ENCODE data around the gene CSPG4.

The CSPG4 gene

DNA sequence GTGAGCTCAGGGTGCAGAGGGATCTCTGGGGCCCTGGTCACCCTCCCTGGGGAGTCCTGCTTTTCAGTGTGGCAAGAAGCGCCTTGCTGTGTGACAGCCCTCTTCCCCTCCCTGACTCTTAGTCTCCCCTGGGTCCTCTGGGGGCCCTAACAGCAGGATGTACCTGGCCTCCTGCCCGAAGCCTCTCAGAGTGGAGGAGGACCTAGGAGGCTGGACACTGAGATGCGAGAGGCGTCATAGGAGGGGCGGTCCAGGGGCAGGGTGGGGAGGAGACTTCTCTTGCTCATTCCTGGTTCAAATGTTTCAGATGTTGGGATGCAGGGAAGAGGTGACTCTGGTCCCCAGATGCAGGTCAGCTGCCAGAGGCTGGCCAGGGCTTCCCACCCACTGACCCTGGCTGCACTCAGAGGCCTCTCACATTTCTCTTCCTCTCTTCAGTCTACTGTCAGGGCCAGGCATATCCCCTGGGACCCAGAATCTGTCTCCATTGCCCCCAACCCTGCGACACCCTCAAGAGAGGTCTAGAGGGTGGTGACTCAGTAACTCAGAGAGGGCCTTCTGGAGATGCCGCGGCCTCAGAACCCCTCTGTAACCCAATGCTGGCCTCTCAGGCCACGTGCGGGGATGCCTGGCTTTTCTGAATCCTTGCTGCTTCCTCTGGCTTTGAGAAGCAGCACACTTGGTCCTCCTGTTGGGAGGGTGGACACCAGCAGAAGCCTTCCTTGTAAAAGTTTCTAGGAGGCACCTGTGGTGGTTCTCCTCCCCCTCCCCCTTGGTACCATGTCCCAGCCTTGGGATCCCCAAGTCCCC, 39.0 kb downstream of the CSPG4 start:
- CTCF ChIA-PET, result no interaction called here
- DNase-seq, result no peak
- H3K9me3 Mint-ChIP-seq, result no peaks in the 10 kb centered on the region
- H3K36me3 Mint-ChIP-seq, result no peaks in the 10 kb centered on the region
- peaks cover 9% of the 10 kb centered on the region for H3K27me3 Mint-ChIP-seq
- H3K4me1 Mint-ChIP-seq, result no peaks in the 10 kb centered on the region
- H3K4me3 Mint-ChIP-seq, result no peak overlapping the region
- H3K27ac Mint-ChIP-seq, result no peak overlapping the region

DNA sequence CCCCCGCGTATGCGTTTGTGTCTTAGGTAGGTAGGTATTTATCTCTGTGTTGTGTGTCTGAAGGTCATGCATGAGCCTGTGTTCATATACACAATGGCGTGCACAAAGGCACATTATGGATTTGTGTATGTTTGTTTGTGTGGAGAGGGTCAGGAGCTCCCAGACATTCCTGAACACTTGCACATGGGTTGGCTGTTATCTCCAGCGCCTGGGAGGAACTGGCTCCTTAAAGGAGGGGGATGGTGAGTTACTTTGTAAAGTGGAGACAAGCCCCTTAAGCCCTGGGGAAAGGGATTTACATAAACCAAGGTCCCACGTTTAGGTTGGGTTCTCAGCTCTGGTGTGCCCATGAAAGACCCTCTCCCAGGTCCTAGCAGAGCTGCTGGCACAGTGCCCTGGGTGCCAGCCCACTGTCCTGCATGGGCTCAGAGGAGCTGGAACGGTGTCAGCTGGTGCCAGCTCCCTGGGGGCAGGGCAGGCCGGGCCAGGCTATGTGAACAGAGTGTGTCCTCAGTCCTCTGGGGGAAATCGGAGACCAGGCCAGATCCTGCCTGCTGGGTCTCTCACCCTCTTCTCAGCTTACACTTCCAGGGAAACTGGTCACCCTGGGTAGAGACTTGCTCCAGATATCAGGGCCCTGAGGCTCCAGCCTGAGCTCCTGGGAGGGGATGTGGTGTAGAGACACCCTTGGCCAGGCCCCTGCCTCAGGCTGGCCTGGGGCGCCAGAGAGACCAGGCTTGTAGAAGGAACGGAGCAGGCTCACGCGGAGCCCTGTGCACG, 39.8 kb downstream of the CSPG4 start:
- CTCF ChIA-PET, result interaction anchor here (0.6 to 1.3 kb wide), 2 partner anchors 13 to 23 kb away, joined by 3 read pairs; no protein-coding TSS in a partner anchor
- no peak for DNase-seq
- peaks cover 9% of the 10 kb centered on the region for H3K27me3 Mint-ChIP-seq
- no peaks in the 10 kb centered on the region for H3K9me3 Mint-ChIP-seq
- no peaks in the 10 kb centered on the region for H3K36me3 Mint-ChIP-seq
- no peak overlapping the region for H3K27ac Mint-ChIP-seq
- no peaks in the 10 kb centered on the region for H3K4me1 Mint-ChIP-seq
- no peak overlapping the region for H3K4me3 Mint-ChIP-seq

DNA sequence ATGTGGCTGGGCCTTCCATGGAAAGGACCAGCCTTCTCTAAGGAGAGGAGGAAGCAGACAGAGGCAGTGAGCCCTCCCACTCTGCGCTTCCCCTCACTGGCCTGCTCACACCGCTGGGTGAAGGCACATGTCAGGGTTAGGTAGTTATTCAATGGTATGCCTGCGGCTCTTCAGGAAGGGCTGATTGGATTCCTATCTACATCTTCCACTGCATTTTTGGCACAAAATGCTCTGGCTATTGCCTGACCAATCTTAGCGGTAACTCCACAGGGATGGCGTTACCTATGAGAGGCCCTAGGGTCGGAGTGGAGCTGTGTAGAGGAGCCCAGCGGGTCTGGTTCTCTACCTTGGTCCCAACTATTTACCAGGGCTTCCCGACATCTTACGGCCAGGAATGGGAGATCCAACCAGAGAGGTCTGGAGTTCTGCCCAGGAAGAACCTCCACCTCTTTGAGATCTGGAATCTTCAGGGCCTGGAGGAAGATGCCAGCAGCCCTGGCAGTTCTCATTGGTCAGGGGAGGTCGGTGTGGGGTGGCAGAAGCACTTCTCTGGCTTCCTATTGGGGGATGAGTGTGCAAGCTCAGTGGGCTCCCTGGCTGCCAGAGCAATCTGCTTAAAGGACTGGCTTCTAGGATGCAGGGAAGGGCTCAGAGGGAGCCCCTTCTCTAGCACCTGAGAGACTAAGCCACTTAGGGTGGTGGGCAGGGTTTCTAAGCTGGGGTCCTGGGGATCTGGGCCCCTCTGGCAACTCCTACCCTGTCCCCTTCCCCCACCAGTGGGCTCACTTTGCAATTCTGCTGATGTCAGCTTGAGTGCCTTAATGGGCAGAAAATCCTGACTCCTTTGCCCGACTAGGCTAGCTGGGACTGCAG, 40.7 kb downstream of the CSPG4 start:
- H3K27me3 Mint-ChIP-seq, result peaks cover 9% of the 10 kb centered on the region
- CTCF ChIA-PET, result interaction anchor here (1.0 to 1.3 kb wide), 3 partner anchors 10 to 22 kb away, joined by 3 read pairs; no protein-coding TSS in a partner anchor
- DNase-seq, result no peak
- H3K4me3 Mint-ChIP-seq, result no peak overlapping the region
- no peaks in the 10 kb centered on the region for H3K36me3 Mint-ChIP-seq
- no peak overlapping the region for H3K27ac Mint-ChIP-seq
- no peaks in the 10 kb centered on the region for H3K9me3 Mint-ChIP-seq
- no peaks in the 10 kb centered on the region for H3K4me1 Mint-ChIP-seq

DNA sequence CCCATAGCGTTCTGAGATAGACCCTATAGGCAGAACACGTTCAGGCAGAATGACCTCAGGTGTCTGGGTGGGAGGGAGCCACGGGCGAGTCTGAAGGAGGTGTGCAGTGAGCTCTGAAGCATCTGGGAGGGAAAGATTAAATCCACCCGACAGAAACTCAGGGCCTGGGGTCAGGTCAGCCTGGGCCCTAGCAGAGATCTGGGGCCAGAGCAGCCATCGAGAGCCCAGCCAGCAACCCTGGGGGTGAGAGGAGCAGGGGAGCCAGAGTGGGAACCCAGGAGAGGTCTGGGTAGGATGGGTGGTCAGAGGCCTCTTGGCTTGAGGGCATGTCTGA, 42.8 kb downstream of the CSPG4 start:
- H3K4me3 Mint-ChIP-seq, result no peak overlapping the region

DNA sequence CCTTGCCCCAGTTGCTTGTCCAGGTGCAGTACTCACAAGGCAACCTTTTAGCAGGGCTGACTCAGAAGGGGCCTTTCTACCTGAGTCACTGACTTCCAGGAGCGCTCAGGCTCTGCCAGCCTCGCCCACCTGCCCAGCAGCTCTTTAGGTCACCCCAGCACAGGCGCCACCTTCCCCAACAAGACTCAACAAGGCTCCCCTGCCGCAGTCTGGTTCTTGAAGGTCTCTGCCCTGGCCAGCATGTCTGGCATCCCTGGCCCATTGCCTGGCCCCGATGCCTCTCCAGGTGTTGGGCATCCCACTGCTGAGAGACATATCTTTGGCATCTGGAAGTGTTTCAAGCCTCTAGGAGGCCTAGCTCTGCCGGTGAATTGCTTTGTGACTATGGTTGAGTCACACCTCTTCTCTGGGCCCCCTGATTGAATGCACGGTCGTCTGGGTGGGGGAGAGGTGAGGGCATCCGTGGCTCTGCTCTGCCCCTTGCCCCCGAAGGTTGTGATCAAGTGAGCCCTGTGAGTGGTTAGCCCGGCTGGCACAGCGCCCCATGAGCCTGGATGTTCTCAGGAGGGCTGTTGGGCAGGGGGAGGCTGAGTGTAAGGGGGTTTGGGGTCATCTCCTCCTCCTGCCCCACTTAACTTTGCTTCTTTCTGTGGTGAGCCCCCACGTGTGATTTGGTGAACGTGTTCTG, 43.3 kb downstream of the CSPG4 start:
- CTCF ChIA-PET, result interaction anchor here (0.9 to 1.5 kb wide), 3 partner anchors 12 to 72 kb away, joined by 3 to 4 read pairs (median 4); no protein-coding TSS in a partner anchor

More for the DNA sequence above, 42.8 kb downstream of the CSPG4 start:
- CTCF ChIA-PET, result no interaction called here
- H3K9me3 Mint-ChIP-seq, result no peaks in the 10 kb centered on the region
- DNase-seq, result no peak
- H3K27ac Mint-ChIP-seq, result no peak overlapping the region
- H3K27me3 Mint-ChIP-seq, result peaks cover 9% of the 10 kb centered on the region
- no peaks in the 10 kb centered on the region for H3K4me1 Mint-ChIP-seq
- H3K36me3 Mint-ChIP-seq, result no peaks in the 10 kb centered on the region

DNA sequence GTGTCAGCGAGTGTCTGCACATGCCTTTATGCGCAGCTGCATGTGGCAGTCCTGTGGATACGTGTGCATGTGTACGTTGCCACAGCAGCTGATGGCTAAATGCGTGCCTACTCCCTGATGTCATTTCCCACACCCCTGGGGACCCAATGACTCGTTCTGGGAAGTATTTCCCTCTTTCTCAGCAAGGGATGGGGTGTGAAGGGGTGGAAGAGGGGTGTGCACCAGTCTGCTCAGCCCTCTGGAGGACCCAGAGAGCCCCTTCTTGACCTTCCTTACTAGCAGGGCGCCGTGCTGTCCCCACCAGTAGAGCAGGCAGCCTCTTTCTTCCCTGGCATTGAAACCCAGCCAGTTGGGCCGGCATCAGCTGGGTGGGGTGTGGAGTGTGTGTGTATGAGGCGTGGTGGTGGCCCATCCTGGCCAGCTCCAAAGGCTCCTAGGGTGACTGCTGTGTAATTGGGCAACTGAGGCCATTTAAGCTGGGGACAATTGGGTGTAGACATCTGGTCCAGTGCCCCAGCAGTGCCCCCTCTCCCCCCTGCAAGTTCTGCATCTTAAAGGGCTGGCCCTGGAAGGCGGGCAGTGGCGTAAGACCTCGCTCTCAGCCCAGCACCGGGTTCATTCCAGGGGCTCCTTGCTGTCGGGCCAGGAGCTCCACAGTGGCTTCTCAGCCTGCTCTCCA, 45.7 kb downstream of the CSPG4 start:
- Mint-ChIP-seq H3K27ac (no peak overlapping the region), H3K27me3 (peaks cover 2% of the 10 kb centered on the region), H3K9me3 (no peaks in the 10 kb centered on the region), H3K4me1 (no peaks in the 10 kb centered on the region), H3K36me3 (no peaks in the 10 kb centered on the region), H3K4me3 (no peak overlapping the region)
- CTCF ChIA-PET, result no interaction called here
- DNase-seq, result no peak

More for the DNA sequence above, 43.3 kb downstream of the CSPG4 start:
- no peaks in the 10 kb centered on the region for H3K36me3 Mint-ChIP-seq
- H3K4me3 Mint-ChIP-seq, result no peak overlapping the region
- no peak overlapping the region for H3K27ac Mint-ChIP-seq
- peaks cover 9% of the 10 kb centered on the region for H3K27me3 Mint-ChIP-seq
- H3K9me3 Mint-ChIP-seq, result no peaks in the 10 kb centered on the region
- no peaks in the 10 kb centered on the region for H3K4me1 Mint-ChIP-seq
- DNase-seq, result no peak

DNA sequence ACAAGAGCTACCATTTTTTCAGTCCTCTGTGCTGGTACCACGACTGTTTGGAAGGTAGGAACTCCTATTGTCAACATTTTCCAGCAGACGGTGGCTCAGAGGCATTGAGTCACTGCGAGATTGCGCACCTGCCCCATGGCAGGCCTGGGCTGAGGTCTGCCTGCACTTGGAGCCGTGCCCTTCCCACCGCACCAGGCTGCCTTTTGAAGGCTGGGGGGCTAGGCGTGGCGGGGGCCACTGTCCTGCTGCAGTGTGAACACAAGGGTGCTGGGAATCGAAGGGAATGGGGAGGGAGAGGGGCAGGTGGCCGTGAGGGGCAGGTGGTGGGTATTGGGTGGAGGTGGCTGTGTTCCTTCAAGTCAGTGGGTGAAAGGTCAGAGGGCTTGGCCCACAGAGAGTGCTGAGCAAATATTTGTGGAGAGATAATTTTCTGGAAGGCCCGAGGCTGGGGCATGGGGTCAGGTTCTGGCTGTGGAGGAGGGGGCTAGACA, 48.7 kb downstream of the CSPG4 start:
- H3K4me1 Mint-ChIP-seq, result no peaks in the 10 kb centered on the region
- no peak overlapping the region for H3K27ac Mint-ChIP-seq
- H3K27me3 Mint-ChIP-seq, result no peaks in the 10 kb centered on the region
- CTCF ChIA-PET, result no interaction called here
- no peak overlapping the region for H3K4me3 Mint-ChIP-seq
- no peaks in the 10 kb centered on the region for H3K9me3 Mint-ChIP-seq
- DNase-seq, result no peak
- no peaks in the 10 kb centered on the region for H3K36me3 Mint-ChIP-seq

DNA sequence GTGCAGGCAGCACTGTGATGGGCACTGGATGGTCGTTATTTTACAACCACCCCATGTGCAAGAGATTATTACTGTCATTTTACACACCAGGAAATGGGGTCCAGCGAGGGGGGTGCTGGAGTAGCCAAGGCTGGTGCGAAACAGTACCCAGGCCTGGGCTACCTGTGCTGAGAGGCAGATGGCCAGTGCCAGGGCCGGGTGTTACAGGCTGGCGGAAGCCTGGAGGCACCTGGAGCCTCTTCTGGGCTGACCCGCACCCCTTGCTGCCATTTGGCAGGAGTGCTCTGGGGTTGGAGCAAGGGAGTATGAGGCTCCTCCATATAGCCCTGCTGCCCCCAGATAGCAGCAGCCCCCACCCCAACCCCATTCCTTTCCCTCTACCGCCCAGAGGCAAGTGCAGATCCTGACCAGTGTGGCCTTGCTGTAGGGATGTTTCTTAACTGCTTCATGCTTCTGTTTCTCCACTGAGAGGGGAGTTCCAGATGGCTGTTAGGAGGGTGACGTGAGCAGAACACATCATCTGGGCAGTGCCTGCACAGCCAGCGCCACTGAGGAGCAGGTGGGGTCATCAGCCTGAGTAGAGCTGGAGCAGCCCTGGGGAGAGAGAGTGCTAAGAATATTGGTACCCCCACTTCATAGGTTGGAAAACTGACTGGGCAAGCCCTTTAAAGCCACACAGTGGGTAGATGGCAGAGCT, 49.7 kb downstream of the CSPG4 start:
- no peaks in the 10 kb centered on the region for H3K36me3 Mint-ChIP-seq
- CTCF ChIA-PET, result no interaction called here
- DNase-seq, result no peak
- H3K4me1 Mint-ChIP-seq, result no peaks in the 10 kb centered on the region
- no peak overlapping the region for H3K27ac Mint-ChIP-seq
- H3K9me3 Mint-ChIP-seq, result no peaks in the 10 kb centered on the region
- H3K4me3 Mint-ChIP-seq, result no peak overlapping the region
- H3K27me3 Mint-ChIP-seq, result no peaks in the 10 kb centered on the region

DNA sequence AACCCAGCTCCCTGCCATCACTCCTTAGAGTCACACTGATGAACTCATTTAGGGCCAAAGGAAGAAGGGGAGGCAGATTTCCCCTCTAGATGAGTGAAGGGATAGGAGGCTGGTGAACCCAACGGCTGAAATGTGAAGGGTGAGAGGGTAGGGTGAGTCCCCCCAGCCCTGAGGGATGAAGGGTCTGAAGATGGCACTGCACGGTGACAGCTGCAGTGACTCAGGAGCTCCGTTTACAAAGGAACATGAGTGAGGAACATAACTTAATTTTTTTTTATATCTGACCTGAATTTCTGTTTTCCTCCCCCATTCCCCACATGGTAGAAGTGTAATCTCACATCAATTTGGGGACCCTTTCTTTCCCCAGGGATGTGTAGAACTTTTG, 50.9 kb downstream of the CSPG4 start:
- no peak for DNase-seq
- Mint-ChIP-seq H3K9me3 (no peaks in the 10 kb centered on the region), H3K27ac (no peak overlapping the region), H3K4me1 (no peaks in the 10 kb centered on the region), H3K27me3 (no peaks in the 10 kb centered on the region), H3K36me3 (no peaks in the 10 kb centered on the region), H3K4me3 (no peak overlapping the region)
- CTCF ChIA-PET, result interaction anchor here (1.6 kb wide), 1 partner anchor 9 kb away, joined by 3 read pairs; no protein-coding TSS in a partner anchor

DNA sequence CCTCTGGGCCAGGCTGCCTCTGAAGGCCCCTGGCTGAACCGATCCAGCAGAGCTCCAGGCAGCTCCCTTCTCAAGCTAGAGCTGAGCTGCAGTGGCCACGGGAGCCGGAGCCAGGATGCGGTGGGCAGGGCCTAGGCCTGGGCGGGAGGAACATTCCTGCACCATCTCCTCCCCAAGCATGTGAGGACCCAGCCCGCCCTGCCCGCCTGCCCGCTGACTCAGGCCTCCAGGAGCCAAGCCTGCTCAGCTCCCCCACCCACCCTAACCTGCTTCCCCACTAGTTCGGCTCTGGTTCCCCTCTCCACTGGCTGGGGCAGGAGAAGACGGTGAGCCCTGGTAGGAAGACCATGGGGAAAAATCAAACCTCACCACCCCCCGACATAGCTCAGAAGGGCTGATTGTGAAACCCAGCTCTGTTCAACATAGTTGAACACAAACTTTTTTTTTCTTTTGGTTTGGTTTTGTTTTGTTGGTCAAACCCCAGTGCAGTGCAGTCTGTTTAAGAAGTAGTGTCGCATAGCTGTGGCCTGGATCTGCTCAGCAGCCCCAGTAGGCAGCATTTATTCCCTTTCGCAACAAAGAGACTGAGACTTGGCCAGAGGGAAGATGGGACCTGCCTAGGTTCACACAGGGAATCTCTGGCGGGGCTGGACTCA, 51.4 kb downstream of the CSPG4 start:
- Mint-ChIP-seq H3K36me3 (no peaks in the 10 kb centered on the region), H3K4me1 (no peaks in the 10 kb centered on the region), H3K27me3 (no peaks in the 10 kb centered on the region), H3K9me3 (no peaks in the 10 kb centered on the region), H3K4me3 (no peak overlapping the region), H3K27ac (no peak overlapping the region)
- CTCF ChIA-PET, result interaction anchor here (1.6 kb wide), 1 partner anchor 10 kb away, joined by 3 read pairs; no protein-coding TSS in a partner anchor
- no peak for DNase-seq

DNA sequence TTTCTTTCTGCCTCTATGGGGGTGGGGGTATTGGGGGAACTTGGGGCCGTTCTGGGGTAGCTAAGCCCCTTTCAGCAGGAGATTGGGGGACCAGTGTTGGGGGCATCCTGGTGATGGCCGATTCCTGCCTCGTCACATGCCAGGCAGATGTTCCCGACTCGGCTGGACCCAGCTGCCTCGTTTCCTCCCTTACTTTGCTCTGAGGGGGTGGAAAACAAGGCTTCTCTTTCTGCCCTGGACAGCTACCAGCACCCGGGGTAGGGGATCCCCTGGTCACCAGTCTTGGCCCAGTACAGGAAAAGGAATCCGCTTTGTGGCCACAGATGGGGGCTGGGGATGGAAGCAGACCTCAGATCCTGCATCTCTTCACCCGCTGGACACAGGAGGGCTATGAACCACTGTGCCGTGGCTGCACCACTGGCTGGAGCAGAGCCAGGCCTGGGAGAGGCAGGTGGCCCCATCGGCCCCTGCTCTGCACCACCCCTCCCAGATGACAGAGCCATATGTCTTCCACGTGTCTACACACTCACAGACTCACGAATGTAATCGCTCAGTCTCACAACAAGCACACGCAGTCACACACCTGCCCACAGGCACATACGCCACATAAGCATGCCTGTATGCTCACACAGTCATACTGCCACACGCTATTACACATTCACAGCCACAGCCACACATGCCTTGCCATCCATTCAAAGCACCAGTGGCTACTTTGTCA, 52.6 kb downstream of the CSPG4 start:
- DNase-seq, result no peak
- H3K4me1 Mint-ChIP-seq, result no peaks in the 10 kb centered on the region
- no peak overlapping the region for H3K4me3 Mint-ChIP-seq
- no peaks in the 10 kb centered on the region for H3K36me3 Mint-ChIP-seq
- no peak overlapping the region for H3K27ac Mint-ChIP-seq
- CTCF ChIA-PET, result no interaction called here
- H3K9me3 Mint-ChIP-seq, result no peaks in the 10 kb centered on the region
- H3K27me3 Mint-ChIP-seq, result peaks cover 2% of the 10 kb centered on the region

All from activated naive CD4-positive, alpha-beta T cell treated with anti-CD3 and anti-CD28 coated beads, Interleukin-2, amount 10 ng/mL, durations not matched to agents 7 days and 5 days (primary cell).